Lung microvascular endothelial cell (primary cell): ENCODE measurements around the gene SHANK1. TPM values are rescaled to one million over a fixed set of nuclear protein-coding genes. Genes with fewer than 3 reads are reported as not detected.

Experiments used
- DNase-seq, 2 donors: peaks; one replicate each; pipeline versions ENCODE4 v3.0.0 to v3.0.0-alpha.2; 2010; ENCODE audit warnings: low read depth in 2 of 2
- total RNA-seq: library from RNA; depleted of rRNA; stranded (reverse); fragments of >200 nt; gene quantifications from 2 replicates; pipeline ENCODE4 v1.2.1, GENCODE V29; 2014

The SHANK1 gene
- total RNA-seq, 1 donor from 2014 or later, result not detected

DNA sequence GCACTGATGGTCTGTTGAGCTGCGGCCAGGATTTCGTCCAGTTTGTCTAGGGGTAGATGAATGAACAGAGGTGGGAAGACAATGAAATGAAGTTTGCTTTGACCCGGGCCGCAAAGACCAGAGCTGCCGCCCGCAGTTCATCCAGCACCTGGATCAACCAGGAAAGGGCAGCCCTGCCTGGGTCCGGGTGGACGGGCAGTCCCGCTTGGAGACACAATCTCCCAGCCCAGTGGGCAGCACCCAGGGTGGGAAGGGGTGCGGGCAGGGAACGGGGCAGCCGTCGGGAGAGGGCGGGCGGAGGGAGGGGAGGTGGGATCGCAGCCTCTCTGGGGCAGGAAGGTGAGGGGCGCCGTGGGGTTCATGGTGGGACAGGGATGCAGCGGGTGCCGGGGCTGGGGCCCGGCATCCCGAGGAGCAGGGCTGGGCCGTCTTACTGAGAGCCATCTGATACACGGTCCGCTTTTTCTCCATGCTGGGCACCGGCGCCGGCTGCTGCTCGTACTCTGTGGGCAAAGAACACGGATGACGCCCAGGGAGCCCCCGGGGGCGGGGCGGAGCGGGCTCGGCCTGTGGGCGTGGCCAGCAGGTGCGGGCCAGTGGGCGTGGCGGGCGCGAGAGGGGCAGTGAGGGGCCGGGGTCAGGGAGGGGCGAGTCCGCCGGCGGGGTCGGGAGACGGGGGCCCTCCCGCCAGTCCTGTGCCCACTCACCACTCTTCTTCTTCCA, 33.1 kb downstream of the SHANK1 start:
- DNase-seq, result no peak

DNA sequence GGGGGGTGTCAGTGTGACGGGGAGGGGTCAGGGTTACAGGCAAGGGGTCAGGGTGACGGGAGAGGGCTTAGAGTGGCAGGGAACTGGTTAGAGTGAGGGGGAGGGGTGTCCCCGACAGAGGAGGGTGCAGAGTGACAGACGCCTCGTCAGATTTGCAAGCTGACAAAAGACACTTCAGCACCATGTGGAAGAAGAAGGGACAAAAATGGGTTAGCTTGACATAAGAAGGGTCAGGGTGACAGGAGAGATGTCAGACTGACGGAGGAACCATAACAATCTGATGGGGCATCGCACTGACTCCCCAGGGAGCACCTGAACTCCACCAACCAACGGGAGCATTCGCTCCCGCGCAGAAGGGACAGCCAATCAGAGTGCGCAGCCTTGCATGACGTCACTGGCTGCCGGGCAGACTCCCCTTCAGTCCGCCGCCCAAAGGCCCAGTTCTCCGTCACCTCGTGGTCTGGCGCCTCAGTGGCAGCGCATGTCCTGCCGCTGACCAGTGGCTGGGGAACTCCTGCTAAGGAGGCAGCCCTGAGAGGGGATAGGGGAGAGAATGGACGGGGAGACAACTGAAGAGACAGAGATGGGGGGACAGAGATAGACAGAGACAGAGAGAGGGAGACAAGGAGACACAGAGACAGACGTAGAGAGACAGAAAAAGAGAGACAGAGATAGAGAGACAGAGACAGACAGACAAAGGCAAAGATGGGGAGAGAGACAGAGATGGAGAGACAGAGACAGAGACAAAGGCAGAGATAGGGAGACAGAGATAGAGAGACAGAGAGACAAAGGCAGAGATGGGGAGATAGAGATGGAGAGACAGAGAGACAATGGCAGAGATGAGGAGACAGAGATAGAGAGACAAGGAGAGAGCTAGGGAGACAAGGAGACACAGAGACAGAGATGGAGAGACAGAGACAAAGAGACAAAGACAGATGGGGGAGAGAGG, 40.2 kb downstream of the SHANK1 start:
- peak; percentile 82 to 87 for DNase-seq

DNA sequence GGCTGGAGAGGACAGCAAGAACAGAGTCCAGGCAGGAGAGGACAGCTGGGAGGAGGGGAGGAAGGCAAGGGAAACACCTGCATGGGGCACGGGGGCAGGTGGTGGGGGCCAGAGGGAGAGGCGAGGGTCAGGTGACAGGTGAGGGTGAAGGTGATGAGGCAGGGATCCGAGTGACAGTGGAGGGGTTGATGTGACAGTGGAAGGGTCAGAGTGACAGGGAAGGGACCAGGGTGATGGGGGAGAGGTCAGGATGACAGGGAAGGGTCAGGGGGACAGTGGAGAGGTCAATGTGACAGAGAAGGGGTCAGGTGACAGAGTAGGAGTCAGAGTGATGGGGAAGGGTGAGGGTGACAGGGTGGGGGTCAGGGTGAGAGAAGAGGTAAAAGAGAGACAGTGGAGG, 41.3 kb downstream of the SHANK1 start:
- no peak for DNase-seq

DNA sequence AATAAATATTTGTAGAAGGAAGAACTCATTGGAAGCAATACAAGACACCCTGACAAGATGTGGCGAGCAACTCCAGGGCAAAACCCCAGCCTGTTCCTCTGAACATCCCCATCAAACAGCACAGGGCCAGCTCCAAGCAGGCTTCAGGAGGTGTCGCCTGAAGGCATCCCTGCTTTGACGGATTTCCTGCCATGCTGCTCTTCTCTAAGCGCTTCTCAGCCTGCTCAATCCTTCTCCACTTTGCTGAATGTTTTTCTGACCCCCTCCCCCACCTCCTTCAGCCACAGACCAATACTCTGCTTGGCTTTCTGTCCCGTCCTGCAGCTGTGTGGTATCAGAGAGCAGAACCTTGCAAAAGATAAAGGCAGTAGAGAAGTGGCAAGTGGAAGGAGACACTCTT, 42.0 kb downstream of the SHANK1 start:
- DNase-seq, result no peak

DNA sequence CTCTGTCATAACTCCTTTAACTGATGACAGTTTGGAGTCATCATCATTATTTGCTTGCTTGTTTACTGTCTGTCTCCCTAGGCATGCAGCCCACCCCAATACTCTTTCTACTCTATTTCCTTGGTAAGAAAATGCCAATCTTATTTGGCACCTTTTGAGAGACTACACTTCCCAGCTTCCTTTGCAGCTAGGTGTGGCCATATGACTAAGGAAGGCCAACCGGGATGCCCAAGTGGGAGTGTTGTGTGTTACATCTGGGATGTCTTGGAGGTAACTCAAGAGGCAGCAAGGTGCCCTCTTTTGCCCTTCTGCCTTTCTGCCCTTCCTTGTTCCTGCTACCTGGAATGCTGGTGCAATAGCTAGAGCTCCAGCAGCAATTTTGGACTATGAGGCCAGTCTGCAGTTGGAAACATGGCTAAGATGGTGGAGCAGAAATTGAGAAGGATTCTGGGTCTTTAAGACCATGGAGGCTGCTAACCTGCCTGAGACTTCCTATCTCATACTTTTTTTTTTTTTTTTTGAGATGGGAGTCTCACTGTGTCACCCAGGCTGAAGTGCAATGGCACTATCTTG, 42.9 kb downstream of the SHANK1 start:
- DNase-seq, result no peak

DNA sequence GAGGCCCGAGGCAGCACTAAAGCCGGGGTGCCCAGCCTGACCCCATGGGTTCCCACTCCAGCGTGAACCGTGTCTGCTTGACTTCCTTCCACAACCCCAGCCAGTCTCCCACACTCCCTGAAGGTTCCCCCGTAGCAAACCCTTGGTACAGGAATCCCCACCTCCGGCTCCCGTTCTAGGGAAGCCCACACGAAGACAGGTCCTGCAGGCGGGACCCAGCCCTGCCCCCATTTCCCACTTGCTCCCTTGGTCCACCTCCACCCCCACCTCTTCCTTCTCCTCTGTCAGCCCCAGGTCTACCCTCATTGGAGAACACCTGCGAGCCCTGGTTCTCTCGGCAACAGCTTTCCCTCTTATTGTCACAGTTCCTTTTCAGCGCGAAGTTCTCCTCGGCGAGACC, 46.5 kb downstream of the SHANK1 start:
- DNase-seq, result no peak

DNA sequence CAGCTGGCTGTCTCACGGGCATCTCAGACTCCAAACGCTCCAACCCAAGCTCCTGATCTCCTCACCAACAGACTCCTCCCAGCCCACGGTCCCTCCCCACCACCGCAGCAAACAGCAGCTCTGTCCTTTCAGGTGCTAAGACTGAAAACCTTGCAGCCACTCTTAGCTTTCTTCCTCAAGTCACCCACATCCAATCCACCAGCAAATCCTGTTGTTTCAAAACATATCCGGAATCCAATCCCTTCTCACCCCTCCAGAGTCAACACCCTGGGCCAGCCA, 49.6 kb downstream of the SHANK1 start:
- DNase-seq, result no peak

DNA sequence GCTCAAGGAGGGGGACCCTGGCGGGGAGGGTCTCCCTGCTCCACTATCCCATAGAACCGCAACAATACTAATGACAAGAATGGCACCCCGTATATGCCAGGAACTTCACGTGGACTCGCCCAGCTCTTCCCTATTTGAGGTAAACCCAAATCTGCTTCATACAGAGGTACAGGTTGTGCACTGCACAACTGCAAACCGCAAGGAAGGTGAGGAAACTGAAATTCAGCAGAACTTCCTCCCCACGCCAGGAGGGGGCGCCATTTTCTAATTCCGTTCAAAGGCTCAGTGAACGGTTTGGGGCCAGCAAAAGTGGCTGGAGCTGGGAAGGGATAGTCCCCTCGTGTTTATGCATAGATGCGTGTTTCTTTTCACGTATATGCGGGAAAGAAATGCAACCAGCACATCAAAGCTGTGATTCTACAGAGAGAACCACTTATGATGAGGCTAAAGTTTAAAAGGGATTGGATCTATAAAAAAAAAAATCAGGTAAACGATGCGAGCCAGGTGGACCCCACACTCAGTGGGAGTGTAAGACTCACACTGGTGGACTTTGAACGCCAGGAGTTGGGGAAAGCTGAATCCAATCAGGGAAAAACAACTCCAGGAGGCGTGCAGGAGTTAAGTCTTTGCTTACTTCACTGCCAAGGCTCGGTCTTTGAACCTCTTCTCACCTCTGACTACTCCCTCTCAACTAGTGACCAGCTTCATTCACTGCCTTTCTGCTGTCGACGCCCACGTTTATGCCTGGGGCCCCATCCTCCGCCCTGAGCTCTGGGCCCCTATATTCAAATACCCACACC, 50.1 kb downstream of the SHANK1 start:
- DNase-seq, result peak; percentile 36 to 56

DNA sequence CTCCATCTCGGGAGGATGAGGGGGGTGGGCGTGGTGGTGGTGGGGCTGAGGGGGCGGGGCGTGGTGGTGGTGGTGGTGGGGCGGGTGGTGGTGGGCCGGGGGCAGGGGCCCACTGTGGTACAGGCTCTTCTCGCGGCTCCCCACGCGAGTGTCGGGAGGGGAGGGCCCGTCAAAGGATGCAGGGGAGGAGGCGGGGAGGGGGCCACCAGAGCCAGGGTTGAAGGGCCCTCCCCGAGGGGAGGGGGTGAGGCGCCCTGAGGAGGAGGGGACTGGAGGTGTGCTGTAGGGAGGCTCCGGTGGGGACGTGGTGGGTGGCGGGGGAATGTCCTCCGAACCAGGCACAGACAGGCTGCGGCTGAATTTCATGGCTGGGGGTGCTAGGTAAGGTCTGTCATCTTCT, 50.7 kb downstream of the SHANK1 start:
- no peak for DNase-seq

DNA sequence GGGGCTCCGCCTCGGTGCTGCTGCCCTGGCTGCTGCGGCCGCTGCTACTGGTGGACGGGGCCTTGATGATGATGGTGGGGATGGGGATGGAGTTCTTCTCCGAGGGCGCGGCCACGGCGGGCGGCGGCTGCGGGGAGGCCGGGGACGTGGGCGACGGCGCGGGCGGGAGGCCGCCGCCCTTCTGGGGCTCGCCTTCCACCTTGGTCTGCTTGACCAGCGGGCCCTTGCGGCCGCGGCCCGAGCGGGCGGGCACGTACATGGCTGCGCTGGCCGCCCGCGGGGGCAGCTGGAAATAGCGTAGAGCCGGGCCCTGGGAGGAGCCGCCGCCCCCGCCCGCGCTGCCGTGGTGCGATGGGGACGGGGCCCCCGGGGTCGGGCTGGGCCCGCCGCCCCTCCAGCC, 51.2 kb downstream of the SHANK1 start:
- DNase-seq, result no peak

DNA sequence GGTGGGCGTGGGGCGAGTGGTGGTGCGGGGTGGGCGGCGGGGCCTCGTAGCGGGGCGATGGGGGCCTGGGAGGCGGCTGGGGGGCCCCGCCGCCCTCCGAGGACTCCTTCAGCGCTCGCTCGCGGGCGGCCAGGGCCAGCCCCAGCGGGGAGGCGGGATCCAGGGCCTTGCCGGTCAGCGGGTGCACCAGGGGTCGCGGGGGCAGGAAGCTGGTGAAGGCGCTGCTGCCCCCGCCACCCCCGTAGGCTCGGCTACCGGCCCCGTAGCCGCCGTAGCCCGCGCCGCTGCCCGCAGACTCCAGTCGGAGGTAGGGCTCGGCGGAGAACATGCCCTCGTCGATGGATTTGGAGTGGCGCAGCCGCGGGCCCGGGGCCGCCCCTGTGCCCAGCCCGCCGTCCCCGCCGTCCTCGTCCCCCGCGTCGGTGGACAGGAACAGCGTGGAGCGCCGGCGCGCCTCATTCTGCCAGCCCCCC, 51.8 kb downstream of the SHANK1 start:
- DNase-seq, result no peak

DNA sequence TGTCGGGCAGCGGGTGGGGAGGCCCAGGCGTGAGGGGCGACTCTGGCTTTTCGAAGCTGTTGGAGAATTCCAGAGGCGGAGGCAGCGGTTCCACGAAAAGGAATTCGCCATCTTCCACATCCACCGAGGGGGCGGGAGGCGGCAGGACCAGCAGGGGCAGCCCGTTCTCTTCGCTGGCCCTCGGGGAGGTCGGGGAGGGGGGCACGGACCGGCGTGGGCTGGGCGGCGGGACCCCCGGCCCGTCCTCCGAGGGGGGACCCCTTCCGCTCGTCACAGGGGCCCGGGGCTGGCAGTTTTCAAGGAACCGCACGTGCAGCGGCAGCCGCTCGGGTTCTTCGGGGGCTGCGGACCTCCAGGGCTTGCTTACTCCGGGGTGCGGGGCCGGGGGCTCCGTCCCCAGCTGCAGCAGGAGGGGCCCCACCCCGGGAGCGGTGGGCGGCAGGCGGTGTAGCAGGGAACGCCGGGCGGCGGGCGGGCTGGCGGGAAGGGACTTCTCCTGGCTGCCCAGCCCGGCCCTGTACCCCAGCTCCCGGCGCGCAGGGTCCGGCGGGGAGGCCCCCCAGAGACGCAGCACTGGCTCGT, 52.3 kb downstream of the SHANK1 start:
- DNase-seq, result no peak

DNA sequence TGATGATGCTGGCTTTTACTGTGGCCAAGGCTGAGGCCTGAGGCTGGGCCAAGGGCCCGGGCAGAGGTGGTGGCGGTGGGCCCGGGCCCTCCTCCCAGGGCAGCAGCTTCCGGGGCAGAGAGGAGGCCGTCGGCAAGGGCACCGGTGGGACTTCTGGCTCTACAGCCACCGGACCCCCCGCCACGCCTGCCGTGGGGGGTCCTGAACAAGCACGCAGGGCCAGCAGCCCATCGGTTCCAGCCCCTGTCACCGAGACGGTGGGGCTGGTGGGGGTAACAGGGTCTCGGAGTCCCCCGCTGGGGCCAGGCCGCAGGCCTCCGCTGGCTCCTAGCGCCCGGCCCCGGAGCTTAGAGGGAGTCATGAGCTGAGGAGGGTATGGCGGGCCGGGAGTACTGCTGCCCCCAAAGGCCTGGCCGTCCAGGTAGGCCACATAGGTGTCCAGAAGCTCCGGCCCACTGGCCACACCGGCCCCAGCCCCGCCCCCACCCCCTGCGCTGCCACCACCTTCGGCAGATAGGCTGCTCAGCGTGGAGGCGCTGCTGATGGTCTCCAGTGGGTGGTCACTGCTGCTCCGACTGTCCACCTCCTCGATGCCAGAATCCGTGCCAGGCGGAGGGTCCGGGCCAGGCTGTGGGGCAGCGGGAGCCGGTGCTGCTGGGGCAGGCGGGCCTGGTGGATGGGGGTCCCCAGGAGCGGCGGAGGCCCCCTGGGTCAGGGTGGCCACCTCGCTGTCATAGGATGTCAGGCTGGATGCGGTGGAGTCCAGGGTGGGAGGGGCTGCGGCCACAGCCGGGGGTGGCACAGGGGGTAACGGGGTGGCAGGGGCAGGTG, 53.0 kb downstream of the SHANK1 start:
- DNase-seq, result no peak

DNA sequence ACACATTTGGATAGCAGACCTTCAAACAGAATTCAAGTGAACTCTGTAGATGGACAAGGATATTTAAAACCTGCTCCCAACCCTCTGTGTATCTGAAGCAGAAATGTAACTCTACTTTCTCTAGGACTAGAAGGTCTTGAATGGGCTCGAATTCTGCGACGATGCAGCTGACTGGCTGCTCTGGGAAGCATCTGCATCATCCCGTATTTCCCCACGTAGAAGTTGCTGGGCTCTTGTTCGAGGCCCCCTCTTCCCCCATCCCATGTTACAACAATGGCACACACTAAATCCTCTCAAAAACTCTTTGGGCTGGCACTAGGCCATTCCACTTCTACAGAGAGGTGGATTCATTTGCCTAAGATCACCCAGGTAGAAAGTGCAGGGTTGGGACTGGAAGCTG, 55.4 kb downstream of the SHANK1 start:
- no peak for DNase-seq

DNA sequence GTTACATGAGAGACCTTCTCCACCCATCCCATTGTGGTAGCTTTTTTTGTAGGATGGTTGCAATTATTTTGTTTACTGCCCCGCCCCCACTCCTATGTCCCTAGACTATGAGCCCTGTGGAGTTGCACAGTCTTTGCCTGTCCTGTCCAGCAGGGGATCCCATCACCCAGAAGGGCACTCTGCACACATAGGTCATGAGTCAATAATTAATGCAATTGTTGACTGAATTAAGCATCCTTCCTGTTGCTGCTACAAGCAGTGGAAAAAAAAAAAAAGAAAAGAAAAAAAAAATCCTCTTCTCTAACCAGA, 56.2 kb downstream of the SHANK1 start:
- DNase-seq, result peak in 1 of 2 donors; percentile 11

DNA sequence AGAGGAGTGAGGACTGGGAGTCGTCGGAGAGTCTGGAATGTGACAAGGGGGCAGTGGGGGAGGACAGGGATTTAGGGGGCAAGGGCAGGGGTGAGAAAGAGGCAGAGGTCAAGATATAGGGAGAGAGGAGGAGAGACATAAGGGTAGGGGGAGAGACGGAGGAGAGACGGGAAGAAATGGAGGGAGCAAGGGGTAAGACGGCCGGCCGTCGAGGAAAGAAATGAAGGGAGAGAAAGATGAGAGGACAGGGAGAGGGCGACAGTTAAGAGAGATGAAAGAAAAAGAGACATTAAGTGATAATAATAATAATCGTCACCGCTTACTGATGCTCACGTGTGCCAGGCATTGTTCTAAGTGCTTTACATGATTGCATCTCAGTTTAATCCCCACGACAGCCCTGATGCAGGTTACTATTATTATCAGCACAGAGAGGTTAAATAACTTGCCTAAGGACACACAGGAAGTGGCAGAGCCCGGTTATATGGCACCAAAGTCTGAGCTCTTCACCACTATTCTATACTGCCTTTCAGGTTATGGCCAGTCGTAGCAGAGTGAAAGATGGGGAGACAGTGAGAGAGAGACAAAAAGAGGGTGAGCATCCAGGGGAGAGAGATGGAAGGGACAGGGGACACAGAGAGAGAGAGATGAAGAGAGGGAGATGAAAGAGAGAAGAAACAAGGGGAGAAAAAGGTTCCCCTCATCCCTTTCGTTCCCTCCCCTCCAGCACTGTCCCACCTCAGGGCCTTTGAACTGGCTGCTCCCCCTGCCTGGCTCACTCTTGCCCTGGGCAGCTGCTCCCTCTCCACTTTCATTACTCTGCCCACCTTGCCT, 56.7 kb downstream of the SHANK1 start:
- no peak for DNase-seq

DNA sequence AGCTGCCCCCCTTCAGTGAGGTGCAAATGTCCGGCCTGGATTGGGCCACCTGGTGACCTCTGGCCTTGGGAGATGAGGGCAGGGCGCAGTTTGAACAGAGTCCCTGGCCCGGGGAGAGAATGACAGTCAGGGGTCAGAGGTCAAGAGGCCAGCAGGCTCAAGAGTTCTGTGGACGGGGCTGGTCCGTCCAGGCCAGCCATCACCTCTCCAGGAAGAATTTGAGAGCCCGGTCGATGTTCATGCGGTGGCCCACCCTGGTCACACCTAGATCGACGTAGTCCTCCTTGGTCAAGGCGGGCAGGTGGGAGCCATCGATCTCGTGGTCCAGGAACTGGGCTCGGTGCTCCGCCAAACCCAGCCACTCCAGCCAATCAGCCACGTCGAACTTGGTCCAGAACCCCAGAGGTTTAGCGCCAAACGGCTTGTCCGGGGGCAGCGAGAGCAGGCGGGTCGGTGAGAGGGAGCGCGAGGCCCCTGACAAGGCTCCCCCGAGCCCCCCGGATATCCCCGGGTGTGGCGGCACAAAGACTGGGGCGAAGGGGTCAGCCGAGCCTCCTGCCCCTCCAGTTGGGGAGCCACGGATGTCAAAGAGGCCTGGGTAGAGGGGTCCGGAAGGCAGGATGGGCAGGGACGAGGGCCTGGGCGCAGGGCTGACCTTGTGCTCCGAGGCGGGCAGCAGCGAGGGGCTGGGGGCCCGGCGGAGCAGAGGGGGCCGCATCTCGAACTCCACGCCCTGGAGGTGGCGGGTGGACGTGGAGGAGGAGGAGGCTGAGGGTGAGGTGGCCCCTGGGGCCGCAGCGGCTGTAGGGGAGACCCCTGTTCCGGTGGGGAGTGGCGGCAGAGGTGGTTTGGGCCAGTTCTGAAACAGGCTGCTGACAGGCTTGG, 57.6 kb downstream of the SHANK1 start:
- DNase-seq, result no peak

DNA sequence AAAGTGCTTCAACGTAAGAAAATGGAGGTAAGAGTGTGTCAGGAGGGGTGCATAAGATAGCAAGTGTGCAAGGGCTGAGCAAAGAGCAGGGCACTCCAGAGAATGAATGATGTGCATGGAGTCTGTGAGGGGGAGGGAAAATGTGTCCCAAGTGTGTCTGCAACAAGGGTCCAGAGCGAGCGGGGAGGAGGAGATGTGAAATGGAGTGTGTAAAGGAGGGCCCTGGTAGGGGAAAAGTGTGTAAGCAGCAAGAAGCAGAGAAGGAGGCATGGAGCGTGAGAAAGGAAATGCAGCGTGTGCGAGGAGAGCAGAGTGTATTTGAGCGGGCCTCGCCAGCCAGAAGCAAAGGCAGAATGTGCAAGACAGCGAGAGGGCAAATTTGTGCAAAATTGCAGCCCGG, 58.6 kb downstream of the SHANK1 start:
- DNase-seq, result no peak

DNA sequence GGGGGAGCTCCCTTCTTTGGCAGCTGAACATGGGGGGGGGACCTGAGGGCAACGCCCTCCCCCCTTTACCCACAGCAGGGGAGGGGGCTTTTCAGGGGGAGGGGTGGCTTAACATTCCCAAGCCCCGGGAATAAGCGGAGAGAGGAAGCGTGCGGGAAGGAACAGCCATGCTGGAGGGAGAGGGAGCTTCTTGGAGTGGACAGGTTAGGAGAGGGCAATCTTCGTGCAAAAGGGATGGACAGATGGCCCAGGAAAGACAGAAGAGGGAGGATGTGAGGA, 59.6 kb downstream of the SHANK1 start:
- DNase-seq, result no peak
